Hematopoietic multipotent progenitor cell treated with erythropoietin and hydrocortisone succinate and interleukin-3 and kit ligand, for 8 days (in vitro differentiated cells): ENCODE data around the gene AUNIP.
A peak's percentile ranks its signal among the peaks of the same experiment; 100 is the strongest.
"Not testable (repeated sequence)": the region's sequence is repeated elsewhere in the genome, so short reads cannot be mapped to it uniquely, and the experiment has no call there.

Experiments
- DNase-seq: peaks from one replicate; pipeline ENCODE4 v3.0.0-alpha.2; 2015

The AUNIP gene

DNA sequence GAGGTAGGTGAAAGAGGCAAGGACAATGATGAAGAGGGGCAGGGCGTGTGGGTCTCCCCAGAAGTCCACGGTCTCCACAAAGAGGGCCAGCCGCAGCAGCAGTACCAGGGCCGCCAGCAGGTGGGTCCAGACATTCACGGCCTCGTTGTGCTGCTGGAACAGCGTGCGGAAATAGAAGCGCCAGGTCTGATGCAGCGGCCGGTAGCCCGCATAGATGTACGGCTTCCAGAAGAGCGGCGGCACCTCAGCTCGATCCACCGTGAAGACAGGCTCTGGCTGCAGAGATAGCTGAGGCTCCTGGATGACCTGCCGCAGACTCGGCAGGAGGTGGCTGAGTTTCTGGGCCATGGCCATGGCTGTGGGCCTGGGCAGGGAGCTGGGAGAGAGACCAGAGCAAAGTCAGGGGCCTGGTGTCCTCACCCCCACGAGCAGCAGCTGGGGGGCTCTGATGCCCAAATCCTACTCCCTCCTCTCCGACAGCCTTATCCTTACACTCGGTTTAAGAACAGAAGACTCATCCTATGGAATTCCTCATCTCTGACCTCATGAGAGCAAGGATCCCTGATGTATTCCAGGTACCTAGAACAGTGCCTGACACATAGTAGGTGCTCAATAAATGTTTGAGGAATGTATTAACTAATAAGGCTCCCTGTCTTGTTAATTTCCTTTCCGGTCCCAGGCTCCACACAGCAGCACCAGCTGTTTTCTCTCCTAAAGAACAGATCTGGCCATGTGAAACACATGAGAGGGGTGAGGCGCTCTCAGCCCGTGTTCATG, 4.4 kb upstream of the AUNIP start:
- no peak for DNase-seq

DNA sequence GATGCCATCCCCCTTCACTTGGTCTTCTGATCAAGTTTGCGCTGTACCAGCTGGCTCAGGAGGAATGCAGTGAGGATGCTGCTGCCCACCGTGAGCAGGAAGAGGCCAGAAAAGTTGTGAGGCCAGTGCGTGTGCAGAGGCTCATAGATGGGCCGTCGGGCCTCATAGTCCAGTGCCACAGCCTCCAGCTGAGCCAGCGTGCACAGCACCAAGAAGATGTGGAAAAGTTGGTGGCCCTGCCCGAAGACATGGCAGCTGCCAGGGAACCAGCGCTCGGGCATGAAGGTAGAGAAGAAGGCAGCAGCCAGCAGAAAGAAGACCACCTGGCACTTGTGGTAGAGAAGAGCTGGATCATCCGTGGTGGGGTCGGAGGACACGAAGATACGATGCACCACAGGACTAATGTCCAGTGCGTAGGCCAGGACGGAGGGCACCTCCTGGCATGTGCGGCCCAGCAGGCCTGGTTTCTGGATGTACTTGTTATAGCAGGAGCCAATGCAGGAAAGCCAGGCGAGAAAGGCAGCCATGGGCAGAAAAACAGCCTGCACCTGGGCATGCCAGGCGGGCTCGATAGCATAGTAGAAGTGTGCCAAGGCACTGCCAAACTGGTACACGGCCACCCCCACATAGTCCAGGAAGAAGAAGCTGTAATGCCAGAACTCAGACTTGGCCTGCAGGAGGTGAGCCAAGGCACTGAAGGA, 3.7 kb upstream of the AUNIP start:
- DNase-seq = no peak

DNA sequence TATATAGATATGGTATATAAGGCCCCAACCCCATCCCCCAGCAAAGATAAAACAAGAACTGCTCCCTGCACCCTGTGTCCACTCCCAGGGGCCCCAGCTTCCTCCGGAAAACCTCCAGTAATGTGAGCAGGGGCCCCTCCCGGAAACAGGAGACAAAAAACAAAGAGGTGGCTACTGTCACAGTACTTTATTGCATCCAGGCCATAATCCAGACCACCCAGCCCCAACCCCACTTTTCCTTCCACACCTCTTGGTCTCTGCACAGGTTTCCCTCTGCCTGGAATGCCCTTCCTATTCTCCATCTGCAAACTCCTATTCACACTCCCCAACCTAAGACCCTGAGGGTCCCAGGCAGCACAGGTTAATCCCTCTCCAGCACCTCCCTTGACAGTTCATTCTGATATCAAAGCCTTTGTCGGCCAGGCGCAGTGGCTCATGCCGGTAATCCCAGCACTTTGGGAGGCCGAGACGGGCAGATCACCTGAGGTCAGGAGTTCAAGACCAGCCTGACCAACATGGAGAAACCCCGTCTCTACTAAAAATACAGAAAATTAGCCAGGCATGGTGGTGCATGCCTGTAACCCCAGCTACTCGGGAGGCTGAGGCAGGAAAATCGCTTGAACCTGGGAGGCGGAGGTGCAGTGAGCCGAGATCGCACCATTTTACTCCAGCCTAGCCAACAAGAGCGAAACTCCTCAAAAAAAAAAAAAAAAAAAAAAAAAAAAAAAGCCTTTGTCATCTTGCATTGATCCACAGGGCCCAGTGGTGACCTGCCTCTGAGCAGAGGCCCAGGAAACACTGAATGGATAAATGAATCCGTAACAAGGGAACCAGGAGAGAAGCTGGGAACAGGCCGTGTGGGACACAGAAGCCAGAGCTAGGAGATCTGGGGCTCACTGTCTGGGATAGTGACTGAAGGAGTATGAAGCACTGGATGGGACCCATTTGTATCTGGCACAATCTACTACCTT, 2.3 kb upstream of the AUNIP start:
- DNase-seq = peak; percentile 72

DNA sequence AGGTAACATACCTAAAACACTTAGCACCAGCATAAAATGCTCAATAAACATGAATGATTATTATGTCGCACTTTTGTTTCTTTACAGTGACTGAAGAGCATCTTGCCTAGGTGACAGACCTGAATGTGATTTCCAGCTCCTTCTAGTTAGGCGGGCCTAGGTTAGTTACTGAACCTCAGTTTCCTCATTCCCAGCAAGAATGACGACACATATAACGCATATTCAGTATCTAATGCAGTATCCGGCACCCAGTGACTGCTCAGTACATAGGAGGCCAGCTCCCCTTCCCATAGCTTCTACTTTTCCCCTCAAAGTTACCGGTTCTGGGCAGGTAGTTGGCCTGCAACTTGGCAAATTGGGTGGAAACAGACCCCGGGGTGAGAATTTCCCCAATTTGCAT, 763 bp downstream of the AUNIP start:
- no peak for DNase-seq

DNA sequence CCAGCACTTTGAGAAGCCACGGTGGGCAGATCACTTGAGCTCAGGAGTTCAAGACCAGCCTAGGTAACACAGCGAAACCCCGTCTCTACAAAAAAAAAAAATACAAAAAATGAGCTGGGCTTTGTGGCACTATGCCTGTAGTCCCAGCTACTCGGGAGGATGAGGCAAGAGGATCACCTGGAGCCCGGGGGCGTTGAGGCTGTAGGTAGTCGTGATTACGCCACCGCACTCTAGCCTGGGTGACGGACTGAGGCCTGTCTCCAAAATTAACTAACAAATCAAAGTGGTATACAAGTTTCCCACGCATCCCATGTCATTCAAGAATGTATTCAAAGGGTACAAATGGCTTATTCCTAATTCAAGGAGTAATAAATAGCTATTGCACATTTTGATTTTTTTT, 2.4 kb downstream of the AUNIP start:
- no peak for DNase-seq

DNA sequence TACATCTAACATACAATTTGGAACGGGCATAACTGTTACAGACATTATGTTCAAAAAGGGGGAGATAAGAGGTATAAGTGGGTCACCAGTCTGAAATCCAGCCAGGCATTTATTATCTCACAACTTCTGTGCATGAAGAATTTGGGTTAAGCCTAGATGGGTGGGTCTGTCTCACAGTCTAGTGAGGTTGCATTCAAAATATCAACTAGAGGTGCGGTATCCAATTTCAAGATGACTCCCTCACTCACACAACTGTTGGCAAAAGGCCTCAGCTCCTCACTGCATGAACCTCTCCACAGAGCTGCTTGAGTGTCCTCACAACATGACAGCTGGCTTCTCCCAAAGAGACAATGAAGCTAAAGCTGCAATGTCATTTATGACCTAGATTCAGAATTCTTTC, 4.7 kb downstream of the AUNIP start:
- DNase-seq = peak; percentile 91

DNA sequence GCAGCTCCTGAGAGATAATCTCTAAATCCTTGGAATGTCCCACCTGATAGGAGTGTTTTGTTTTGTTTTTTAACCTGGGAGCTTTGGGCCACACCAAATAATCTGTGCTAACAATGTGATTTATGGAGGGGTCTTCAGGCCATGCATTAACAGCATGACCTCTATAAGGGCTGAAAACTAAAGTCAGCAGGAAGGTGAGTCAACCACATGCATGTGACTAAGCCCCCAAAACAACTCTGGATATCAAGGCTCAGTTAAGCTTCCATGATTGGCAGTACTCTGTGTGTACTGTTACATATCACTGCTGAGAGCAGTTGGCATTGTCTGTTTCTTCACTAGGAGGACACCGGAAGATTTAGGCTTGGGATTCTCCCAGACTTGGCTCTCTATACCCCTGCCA, 10.7 kb downstream of the AUNIP start:
- no peak for DNase-seq

DNA sequence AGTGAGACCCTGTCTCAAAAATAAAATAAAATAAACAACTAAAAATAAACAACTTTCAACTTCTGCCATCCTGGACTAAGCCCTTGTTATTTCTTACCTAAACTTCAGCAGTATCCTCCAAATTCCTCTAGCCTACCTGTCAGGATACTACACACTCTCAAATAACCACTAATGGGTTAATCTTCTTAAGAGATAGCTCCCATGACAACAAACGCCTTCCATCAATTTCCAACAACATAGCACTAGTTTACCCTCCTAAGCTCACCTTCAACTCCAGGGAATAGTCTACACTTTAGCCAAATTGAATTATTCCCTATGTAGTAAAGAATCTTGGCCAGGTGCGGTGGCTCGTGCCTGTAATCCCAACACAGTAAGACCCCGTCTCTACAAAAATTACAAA, 11.3 kb downstream of the AUNIP start:
- no peak for DNase-seq

DNA sequence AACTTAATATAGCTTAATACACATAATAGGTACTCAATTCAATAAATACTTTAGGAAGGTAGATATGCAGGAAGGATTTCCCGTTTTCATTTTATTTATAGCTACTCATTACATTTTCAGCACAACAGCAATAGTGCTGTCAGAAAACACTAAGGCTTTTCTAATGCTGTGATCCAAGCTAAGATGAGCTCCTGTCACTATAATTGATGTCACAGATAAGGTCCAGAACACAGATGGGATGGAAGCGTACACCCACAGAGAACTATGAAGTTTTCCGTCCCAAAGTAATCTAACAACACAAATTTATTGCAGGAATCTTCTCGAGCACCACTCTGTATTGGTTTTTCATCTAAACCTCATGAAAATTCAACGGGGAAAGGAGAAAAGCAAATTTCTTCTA, 13.6 kb downstream of the AUNIP start:
- DNase-seq = no peak

DNA sequence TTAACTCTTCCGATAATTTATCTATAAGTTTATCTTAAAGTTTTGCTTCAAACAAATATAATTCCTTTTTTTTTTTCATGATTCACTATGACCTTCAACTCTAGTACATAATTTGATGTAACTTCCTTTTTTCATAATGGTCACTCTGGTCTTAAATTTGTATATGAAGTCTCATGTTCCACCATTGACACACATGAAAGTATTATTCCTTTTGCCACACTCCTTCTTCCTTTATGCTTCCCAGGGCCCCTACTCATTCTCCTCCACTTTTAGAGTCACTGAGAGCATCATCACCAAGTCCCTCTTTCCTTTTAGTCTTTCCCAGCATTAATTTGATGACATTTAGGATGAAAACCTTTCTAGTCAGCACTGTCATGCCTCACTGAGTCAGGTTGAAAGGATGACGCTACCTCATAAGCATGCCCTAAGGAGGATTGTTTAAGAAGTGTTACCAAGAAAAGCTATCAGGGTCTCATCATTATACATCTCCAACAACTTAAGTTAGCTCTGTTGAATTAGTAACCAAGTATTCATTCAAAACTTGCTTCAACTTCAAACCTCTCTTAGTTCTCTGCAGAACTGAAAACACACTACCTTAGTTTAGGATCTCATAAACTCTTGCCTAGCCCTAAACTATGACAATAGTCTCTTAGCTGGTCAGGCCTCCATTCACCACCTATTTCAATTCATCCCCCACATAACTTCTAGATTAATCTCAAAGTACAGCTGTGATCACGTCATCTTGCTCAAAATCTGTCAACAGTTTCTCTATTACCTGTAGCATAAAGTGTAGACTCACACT, 14.5 kb downstream of the AUNIP start:
- no peak for DNase-seq

DNA sequence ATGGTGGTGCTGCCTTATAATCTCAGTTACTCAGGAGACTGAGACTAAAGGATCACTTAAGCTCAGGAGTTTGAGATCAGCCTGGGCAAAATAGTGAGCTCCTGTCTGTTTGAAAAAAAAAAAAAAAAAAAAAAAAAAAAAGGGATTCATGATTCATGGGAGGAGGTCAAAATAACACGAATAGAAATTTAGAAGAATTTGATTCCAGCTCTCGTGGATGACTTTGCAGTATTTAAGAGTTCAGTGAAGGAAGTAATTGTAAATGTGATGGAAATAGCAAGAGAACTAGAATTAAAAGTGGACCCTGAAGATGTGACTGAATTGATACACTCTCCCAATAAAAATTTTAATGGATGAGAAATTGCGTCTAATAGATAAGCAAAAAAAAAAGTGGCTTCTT, 15.8 kb downstream of the AUNIP start:
- DNase-seq = no peak

DNA sequence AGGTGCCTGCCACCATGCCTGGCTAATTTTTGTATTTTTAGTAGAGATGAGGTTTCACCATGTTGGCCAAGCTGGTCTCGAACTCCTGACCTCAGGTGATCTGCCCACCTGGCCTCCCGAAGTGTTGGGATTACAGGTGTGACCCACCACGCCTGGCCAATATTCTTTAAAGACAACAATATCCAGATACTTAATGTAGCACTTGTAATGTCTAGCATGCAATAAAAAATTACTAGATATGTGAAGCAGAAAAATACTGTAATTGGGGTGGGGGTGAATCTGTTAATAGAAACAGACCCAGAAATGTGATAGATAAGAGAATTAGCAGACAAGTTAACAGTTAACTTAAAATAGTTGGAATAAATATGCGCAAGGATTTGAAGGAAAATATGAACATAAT, 19.4 kb downstream of the AUNIP start:
- DNase-seq = not testable (repeated sequence)

DNA sequence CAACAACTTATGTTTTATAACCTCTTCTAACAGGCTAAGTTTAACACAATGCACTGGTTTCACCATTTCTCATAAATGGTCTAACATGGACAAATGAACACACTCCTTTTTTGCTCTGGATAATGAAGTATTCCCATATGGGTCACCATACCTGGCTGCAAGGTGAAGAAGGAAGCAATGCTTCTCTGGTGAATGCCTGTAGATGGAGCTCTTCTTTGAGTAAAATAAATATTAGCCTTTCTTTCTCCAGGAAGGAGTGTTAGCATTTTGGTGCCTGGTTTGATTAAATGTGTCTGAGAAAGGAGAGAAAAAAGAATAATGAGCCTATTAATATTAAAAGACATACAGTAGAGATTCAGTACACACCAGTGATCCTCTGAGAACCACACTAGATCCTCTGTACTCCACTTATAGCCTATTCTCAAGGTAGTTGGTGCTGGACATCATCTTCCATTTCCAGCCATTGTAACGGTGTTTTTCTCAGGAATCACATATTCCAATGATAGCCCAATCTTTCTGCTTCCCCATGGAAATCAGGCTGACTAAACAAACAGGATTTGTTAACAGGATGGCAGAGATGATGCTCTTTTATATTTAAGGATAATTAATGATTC, 21.9 kb downstream of the AUNIP start:
- peak; percentile 29 for DNase-seq

DNA sequence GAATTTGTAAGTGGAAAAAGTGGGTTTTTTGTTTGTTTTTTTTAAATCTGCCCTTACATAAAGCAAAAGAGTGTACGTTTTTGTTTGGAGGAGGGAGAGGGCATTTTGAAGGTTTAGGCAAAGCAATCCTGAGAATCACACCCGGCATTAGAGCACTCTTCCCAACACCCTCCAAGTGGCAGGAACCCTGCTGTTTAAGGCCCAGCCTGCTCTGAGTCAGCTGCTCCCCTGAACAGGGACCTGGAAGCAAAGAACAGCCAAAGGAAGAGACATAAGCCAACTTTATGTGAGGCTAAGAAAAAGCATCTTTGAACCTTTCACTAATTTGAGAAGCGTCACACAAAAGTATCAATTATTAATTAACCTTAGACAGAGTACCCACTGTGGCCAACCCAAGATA, 22.6 kb downstream of the AUNIP start:
- DNase-seq = no peak

DNA sequence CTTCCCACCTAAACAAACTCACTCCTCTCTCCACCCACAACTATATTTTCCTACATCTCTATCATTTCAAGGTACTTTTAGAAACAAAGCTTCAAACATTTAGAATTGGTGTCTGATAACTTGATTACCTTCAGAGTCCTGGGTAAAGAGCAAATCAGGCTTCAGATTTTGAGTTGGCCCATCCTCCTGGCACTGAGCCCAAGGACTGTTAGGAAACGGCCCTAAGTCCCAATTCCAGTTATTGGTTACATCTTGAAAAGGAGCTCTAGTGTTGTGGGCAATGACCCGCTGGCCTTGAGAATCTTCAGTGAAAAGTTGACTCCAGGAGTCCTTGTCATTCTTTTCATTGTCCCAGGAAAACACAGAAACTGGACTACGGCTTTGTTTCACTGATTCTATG, 24.4 kb downstream of the AUNIP start:
- DNase-seq = no peak

DNA sequence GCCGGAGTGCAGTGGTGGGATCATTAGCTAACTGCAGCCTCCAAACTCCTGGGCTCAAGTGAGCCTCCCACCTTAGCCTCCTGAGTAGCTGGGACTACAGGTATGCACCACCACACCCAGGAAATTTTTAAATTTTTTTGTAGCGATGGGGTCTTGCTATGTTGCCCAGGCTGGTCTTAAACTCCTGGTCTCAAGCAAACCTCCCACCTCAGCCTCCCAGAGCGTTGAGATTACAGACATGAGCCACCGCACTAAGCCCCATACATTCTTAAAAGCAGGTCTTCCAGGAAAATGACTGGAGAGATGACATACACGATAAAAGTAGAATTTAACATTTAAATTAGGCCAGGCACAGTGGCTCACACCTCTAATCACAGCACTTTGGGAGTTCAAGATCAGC, 26.1 kb downstream of the AUNIP start:
- DNase-seq = no peak

DNA sequence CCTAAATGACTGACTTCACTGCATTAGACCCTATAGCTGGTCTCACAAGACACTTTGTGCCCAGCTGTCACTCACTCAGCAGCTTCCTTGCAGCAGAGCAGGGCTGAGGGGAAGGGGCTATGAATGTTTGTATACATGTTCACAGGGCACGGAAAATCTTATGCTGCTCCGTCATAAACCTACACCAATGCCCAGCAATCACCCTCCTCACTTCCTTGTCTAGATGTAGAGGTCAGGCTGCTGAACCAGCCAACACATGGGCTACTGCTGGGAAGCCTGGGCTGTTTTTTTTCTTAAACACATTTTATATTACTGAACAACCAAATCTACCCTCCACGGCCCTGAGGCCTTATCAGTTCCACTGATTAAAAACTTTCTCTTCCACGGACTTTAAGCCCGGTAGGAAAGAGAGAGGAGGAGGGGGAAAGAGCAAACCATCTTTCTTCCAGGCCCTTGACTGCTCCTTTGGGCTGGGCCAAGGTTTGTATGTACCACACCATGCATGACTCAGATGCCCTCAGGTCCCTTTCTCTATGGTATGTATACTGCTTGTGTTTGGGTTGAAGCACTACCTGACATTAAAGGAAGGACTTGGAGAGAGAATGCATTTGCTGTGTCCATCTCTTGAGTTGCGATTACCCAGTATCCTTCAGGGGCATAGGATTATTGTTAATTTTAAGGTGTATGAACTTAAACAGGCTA, 26.8 kb downstream of the AUNIP start:
- DNase-seq = no peak

DNA sequence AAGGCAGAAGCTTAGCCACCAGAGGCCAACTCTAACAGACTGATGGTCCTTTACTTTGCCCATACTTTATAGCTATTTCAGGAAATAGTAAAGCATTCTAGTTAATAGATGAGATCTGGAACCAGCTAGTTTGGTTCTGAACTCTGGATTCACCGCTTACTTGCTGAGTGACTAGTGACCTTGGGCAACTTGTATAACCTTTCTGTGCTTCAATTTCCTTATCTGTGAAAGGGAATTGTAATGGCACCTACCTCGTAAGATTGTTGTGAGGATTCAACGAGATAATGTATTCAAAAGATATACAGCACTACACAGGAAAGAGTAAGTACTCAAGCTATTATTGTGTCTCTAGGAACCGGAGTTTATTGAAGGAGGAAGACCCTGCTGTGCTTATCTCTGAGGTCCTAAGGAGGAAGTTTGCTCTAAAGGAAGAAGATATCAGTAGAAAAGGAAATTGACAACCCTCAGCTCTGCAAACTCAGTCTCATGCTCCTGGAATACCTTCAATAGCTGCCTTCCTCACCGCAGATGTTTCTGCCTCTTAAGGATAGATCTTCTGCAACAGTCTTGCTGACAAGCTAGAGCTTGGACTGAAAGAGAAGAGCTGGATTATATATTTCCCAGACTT, 27.6 kb downstream of the AUNIP start:
- DNase-seq = peak; percentile 19

DNA sequence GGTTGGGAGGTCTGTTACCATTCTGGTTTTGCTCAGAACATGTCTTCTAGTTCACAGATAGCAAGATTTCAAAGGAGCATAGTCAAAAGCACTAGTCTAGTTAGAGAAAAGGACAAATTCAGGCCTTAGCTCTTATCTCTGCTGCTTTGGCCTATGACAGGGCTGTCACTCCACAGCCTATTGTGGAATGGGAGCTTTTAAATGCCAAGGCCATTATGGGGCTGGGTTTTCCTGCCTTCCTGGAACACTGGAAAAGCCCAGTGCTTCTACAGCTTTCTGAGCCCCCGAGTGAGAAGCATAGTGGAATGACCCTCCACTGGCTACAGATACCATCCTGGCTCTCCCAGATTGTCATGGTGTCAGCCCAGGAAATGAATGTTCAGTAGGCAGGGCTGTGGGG, 30.2 kb downstream of the AUNIP start:
- no peak for DNase-seq

DNA sequence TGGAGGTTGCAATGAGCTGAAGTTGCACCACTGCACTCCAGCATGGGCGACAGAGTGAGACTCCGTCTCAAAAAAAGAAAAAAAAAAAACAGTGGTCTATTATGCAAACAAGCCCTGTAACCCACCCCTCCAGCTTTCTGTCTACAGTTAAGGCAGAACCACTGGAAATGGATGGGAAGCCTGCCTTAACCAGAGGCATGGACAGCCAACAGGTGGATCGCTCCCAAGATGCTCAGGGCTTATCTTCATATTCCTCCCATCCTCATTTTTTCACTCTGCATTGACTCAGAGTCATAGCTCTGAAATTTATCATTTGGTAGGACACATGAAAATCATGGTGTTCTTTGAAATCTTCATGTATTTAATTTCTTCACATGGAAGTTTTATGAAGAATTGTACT, 30.8 kb downstream of the AUNIP start:
- DNase-seq = no peak

DNA sequence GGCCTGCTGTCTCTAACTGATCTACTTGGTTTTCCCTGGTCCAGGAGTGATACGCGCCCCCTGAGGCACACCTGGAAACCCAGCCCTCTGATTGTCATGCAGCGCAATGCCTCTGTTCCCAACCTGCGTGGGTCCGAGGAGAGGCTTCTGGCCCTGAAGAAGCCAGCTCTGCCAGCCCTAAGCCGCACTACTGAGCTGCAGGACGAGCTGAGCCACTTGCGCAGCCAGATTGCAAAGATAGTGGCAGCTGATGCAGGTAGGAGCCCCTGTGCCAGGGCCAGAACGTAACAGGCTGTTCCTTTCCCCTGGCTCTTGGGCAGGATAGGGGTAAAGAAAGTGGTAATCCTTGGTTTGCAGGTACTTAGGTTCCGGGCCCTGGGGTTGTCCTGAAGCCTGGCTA, 32.7 kb downstream of the AUNIP start:
- no peak for DNase-seq
